ENCODE data around the gene PCYT1A. TPM values are rescaled to one million over a fixed set of nuclear protein-coding genes. Genes with fewer than 3 reads are reported as not detected.

Gene PCYT1A
- total RNA-seq, 5 donors from 2014 or later (not counting 1 experiment from before 2014, with no cell fraction given): 61.1 to 87.9 (median 64.1) TPM

DNA sequence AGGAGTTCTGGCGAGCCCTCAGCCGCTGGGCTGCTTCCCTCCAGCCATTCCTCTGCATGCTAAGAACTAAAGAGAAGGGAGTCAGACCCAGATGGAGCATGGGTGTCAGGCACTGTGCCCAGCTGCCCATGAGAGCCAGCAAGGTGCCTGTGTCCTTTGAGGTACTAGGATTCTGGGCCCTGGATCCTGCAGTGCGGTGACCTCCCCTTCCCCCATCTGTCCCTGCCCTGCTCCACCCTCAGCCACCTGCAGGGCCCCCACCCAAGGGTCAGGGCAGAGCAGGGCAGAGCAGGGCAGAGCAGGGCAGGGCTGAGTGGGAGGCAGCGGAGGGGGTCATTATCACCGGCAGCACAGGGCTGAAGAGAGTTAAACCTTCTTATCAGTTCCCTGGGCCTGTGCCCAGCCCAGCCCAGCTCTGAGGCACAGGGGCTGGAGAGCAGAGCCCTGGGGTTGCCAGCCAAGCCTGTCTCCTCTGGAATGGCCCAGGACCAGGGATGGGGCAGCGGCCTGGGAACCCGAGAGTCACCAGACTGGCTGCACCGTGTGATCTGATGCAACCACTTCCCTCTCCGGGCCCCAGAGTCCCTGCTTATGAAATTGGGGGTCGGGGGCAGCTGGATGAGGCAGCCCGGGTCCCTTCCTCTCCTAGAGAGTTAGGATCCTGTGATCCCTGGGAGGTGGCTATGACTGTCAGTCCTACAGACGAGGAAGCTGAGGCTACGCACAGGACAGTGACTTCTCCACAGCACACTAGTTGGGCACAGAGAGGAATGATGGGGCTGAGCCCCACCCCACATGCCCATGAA lies 93.6 kb downstream of the PCYT1A start:
- H3K27ac Mint-ChIP-seq: peak overlapping the region; percentile 96
- Histone ChIP-seq H3K9me3 (no peaks in the 10 kb centered on the region), H3K36me3 (ENCODE audit: control insufficient read depth in 2 of 2, extremely low read depth in 1 of 2, insufficient read depth in 1 of 2, low read length in 1 of 2) (no peaks in the 10 kb centered on the region), H3K4me3 (ENCODE audit: control insufficient read depth in 1 of 2, extremely low read depth in 1 of 2, low read length in 1 of 2) (no peak overlapping the region), H3K4me1 (ENCODE audit: control insufficient read depth in 1 of 2, extremely low read depth in 1 of 2, insufficient read depth in 2 of 2, low read length in 2 of 2) (peaks cover 10 to 46% of the 10 kb centered on the region in 2 experiments), H3K27me3 (replicated peaks in 1 of 2; ENCODE audit: control insufficient read depth in 2 of 2, extremely low read depth in 1 of 2, insufficient read depth in 2 of 2, low read length in 1 of 2) (no peaks in the 10 kb centered on the region), H3K27ac (ENCODE audit: low read length) (peak overlapping the region; percentile 84)
- H3K4me3 Mint-ChIP-seq: peak overlapping the region in 1 of 3 donors; percentile 70
- ChIA-PET CTCF (interaction anchor here (0.6 to 6.2 kb wide), 3 partner anchors 14 to 122 kb away, joined by 3 to 69 read pairs (median 4); no protein-coding TSS in a partner anchor), POLR2A (interaction anchor here in 1 of 2 donors (0.6 kb wide), 1 partner anchor 10 kb away, joined by 5 read pairs; no protein-coding TSS in a partner anchor)
- 89% methylated on average over 10 of the region's 13 CpGs for WGBS (ENCODE audit: insufficient coverage)
- DNase-seq (no peak), ATAC-seq (replicated peaks in 1 of 4) (no peak)
- H3K36me3 Mint-ChIP-seq: no peaks in the 10 kb centered on the region
- H3K4me1 Mint-ChIP-seq: peaks cover 20 to 41% (median 22%) of the 10 kb centered on the region in 3 donors
- no peaks in the 10 kb centered on the region for H3K9me3 Mint-ChIP-seq
- no peaks in the 10 kb centered on the region for H3K27me3 Mint-ChIP-seq

DNA sequence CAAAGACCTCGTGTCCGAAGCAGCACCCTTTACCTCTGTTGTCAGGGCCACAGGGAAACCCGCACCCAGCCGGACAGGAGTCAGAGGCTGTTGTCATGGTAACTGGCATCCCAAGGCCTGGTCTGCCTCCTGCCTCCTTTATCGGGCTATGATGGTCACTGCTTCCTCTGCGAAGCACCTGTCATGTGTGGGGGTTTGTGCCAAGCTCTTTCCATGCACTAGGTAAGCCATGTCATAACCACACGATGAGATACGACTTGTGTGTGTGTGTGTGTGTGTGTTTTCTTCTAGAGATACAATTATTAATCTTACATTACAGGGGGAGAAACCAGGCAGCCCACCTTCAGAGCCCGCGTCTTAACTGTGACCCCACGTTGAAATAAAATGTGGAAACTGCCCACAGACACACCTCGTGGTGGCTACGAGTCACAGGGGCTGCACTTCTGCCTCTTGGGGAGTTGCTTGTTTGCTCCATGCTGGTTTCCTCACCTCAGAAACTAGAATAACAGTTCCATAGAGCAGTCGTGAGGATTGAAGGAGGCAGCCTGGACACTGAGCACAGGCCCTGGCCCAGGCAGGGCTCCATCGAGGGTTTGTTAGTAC lies 94.3 kb downstream of the PCYT1A start:
- no peaks in the 10 kb centered on the region for H3K36me3 ChIP-seq (ENCODE audit: control insufficient read depth in 2 of 2, extremely low read depth in 1 of 2, insufficient read depth in 1 of 2, low read length in 1 of 2)
- no peaks in the 10 kb centered on the region for H3K9me3 ChIP-seq
- Mint-ChIP-seq H3K9me3 (no peaks in the 10 kb centered on the region), H3K4me1 (peaks cover 20 to 42% (median 22%) of the 10 kb centered on the region in 3 donors), H3K36me3 (no peaks in the 10 kb centered on the region), H3K27ac (peak overlapping the region; percentile 96), H3K27me3 (no peaks in the 10 kb centered on the region), H3K4me3 (peak overlapping the region in 1 of 3 donors; percentile 70)
- no peak overlapping the region for H3K4me3 ChIP-seq (ENCODE audit: control insufficient read depth in 1 of 2, extremely low read depth in 1 of 2, low read length in 1 of 2)
- DNase-seq (no peak), ATAC-seq (replicated peaks in 1 of 4) (no peak)
- peaks cover 10 to 46% of the 10 kb centered on the region in 2 experiments for H3K4me1 ChIP-seq (ENCODE audit: control insufficient read depth in 1 of 2, extremely low read depth in 1 of 2, insufficient read depth in 2 of 2, low read length in 2 of 2)
- H3K27me3 ChIP-seq (replicated peaks in 1 of 2; ENCODE audit: control insufficient read depth in 2 of 2, extremely low read depth in 1 of 2, insufficient read depth in 2 of 2, low read length in 1 of 2): no peaks in the 10 kb centered on the region
- ChIA-PET CTCF (interaction anchor here (1.0 to 6.2 kb wide), 4 partner anchors 13 to 121 kb away, joined by 3 to 69 read pairs (median 4); no protein-coding TSS in a partner anchor), POLR2A (interaction anchor here in 1 of 2 donors (0.6 kb wide), 1 partner anchor 9 kb away, joined by 5 read pairs; no protein-coding TSS in a partner anchor)
- 66% methylated on average over 7 of the region's 15 CpGs for WGBS (ENCODE audit: insufficient coverage)
- peak overlapping the region; percentile 84 for H3K27ac ChIP-seq (ENCODE audit: low read length)

GRCh38 chr3:196192524-196193051 lies 94.9 kb downstream of the PCYT1A start:
- peak in 1 of 35 experiments; percentile 43 for DNase-seq
- peak; percentile 8 to 24 (median 18) for ATAC-seq (replicated peaks in 1 of 4)
- Mint-ChIP-seq H3K4me1 (peaks cover 20 to 44% (median 22%) of the 10 kb centered on the region in 3 donors), H3K9me3 (no peaks in the 10 kb centered on the region), H3K27ac (peak overlapping the region; percentile 96), H3K27me3 (no peaks in the 10 kb centered on the region), H3K4me3 (peak overlapping the region in 2 of 3 donors; percentile 65 to 70), H3K36me3 (no peaks in the 10 kb centered on the region)
- Histone ChIP-seq H3K4me3 (ENCODE audit: control insufficient read depth in 1 of 2, extremely low read depth in 1 of 2, low read length in 1 of 2) (no peak overlapping the region), H3K4me1 (ENCODE audit: control insufficient read depth in 1 of 2, extremely low read depth in 1 of 2, insufficient read depth in 2 of 2, low read length in 2 of 2) (peaks cover 10 to 47% of the 10 kb centered on the region in 2 experiments), H3K27me3 (replicated peaks in 1 of 2; ENCODE audit: control insufficient read depth in 2 of 2, extremely low read depth in 1 of 2, insufficient read depth in 2 of 2, low read length in 1 of 2) (no peaks in the 10 kb centered on the region), H3K27ac (ENCODE audit: low read length) (peak overlapping the region; percentile 84), H3K9me3 (no peaks in the 10 kb centered on the region), H3K36me3 (ENCODE audit: control insufficient read depth in 2 of 2, extremely low read depth in 1 of 2, insufficient read depth in 1 of 2, low read length in 1 of 2) (no peaks in the 10 kb centered on the region)
- WGBS (ENCODE audit: insufficient coverage): 37% methylated on average over 13 of the region's 14 CpGs
- ChIA-PET POLR2A (interaction anchor here in 1 of 2 donors (1.1 kb wide), 1 partner anchor 119 kb away, joined by 3 read pairs; no protein-coding TSS in a partner anchor), CTCF (interaction anchor here (0.6 to 1.6 kb wide), 5 partner anchors 12 to 154 kb away, joined by 3 to 5 read pairs (median 3); no protein-coding TSS in a partner anchor)

DNA sequence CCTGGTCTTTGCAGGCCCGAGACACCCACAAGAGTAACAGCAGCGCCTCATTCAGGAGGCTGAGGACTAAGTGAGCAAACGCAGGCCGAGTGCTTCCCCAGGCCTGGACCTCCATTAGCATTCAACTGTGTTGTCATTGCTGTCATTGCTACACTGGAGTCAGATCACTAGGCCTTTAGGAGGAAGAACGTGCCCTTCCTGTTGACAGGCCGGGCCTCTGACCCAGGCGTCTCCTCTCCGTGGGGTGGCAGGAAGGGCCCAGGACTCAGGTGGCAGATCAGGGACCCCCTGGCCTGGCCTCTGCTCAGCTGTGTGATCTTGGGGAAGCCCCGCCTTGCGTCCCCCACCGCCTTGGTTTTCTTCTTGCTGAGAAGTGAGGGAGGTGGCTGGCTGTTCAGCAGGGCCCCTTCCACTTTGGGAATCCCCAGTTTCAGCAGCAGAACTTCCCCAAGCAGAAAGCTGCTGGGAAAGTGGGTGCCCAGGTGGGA lies 95.4 kb downstream of the PCYT1A start:
- no peaks in the 10 kb centered on the region for H3K27me3 ChIP-seq (replicated peaks in 1 of 2; ENCODE audit: control insufficient read depth in 2 of 2, extremely low read depth in 1 of 2, insufficient read depth in 2 of 2, low read length in 1 of 2)
- peak overlapping the region; percentile 84 for H3K27ac ChIP-seq (ENCODE audit: low read length)
- H3K4me1 ChIP-seq (ENCODE audit: control insufficient read depth in 1 of 2, extremely low read depth in 1 of 2, insufficient read depth in 2 of 2, low read length in 2 of 2): peaks cover 11 to 52% of the 10 kb centered on the region in 2 experiments
- no peaks in the 10 kb centered on the region for H3K36me3 ChIP-seq (ENCODE audit: control insufficient read depth in 2 of 2, extremely low read depth in 1 of 2, insufficient read depth in 1 of 2, low read length in 1 of 2)
- Mint-ChIP-seq H3K27me3 (no peaks in the 10 kb centered on the region), H3K27ac (peak overlapping the region; percentile 96), H3K36me3 (no peaks in the 10 kb centered on the region), H3K4me1 (peaks cover 23 to 46% (median 24%) of the 10 kb centered on the region in 3 donors), H3K9me3 (no peaks in the 10 kb centered on the region), H3K4me3 (peak overlapping the region in 2 of 3 donors; percentile 65 to 70)
- peak overlapping the region in 1 of 2 donors; percentile 5 for H3K4me3 ChIP-seq (ENCODE audit: control insufficient read depth in 1 of 2, extremely low read depth in 1 of 2, low read length in 1 of 2)
- POLR2A ChIA-PET: interaction anchor here in 1 of 2 donors (1.1 kb wide), 1 partner anchor 118 kb away, joined by 3 read pairs; no protein-coding TSS in a partner anchor
- WGBS (ENCODE audit: insufficient coverage): 24% methylated on average over 8 of the region's 11 CpGs
- DNase-seq: peak in 31 of 35 experiments; percentile 27 to 80 (median 41)
- H3K9me3 ChIP-seq: no peaks in the 10 kb centered on the region
- CTCF ChIA-PET: interaction anchor here (0.6 to 1.6 kb wide), 5 partner anchors 12 to 155 kb away, joined by 3 to 5 read pairs (median 3); no protein-coding TSS in a partner anchor
- ATAC-seq (replicated peaks in 1 of 4): peak; percentile 28 to 74 (median 52)

- Histone ChIP-seq H3K4me3 (ENCODE audit: control insufficient read depth in 1 of 2, extremely low read depth in 1 of 2, low read length in 1 of 2) (no peak overlapping the region), H3K27ac (ENCODE audit: low read length) (no peak overlapping the region), H3K27me3 (replicated peaks in 1 of 2; ENCODE audit: control insufficient read depth in 2 of 2, extremely low read depth in 1 of 2, insufficient read depth in 2 of 2, low read length in 1 of 2) (no peaks in the 10 kb centered on the region), H3K4me1 (ENCODE audit: control insufficient read depth in 1 of 2, extremely low read depth in 1 of 2, insufficient read depth in 2 of 2, low read length in 2 of 2) (peaks cover 18 to 42% of the 10 kb centered on the region in 2 experiments), H3K9me3 (no peaks in the 10 kb centered on the region), H3K36me3 (ENCODE audit: control insufficient read depth in 2 of 2, extremely low read depth in 1 of 2, insufficient read depth in 1 of 2, low read length in 1 of 2) (no peaks in the 10 kb centered on the region)
- Mint-ChIP-seq H3K4me3 (no peak overlapping the region), H3K4me1 (peaks cover 26 to 41% (median 31%) of the 10 kb centered on the region in 3 donors), H3K36me3 (no peaks in the 10 kb centered on the region), H3K27ac (no peak overlapping the region), H3K27me3 (no peaks in the 10 kb centered on the region), H3K9me3 (no peaks in the 10 kb centered on the region)
- 90% methylated on average over 10 of the region's 16 CpGs for WGBS (ENCODE audit: insufficient coverage)
- ChIA-PET POLR2A (no interaction called here), CTCF (interaction anchor here (1.1 to 1.2 kb wide), 2 partner anchors 10 to 117 kb away, joined by 3 to 4 read pairs; no protein-coding TSS in a partner anchor)
- ATAC-seq (replicated peaks in 1 of 4) (no peak), DNase-seq (no peak)
Observed at GRCh38 chr3:196189566-196190347, 97.8 kb downstream of the PCYT1A start.

Measured in T-cell (primary cell).